HepG2 (cell line): ENCODE data around the gene PRKN. TPM values are rescaled to one million over a fixed set of nuclear protein-coding genes. Genes with fewer than 3 reads are reported as not detected.

Experiments used
- ATAC-seq: fragments of 200-7000 bp; cut with Tn5 transposase; 3 replicates; pipeline ENCODE4 v1.9.1; 2020; ENCODE audit warnings: mild to moderate bottlenecking, moderate library complexity
- BruUV-seq: library from RNA; stranded (reverse); fragments of 400-500 nt; replicated peaks from 2 replicates; lab custom pipeline; 2021; lab: Mats Ljungman, UMichigan
- CTCF ChIA-PET: fragments of 300-600 bp; formaldehyde crosslinking; extraction: SDS; loops from one replicate; lab custom pipeline; 2021; ENCODE audit warnings: low total read pairs, inconsistent platforms, low intra/inter-chr PET ratio; lab: Yijun Ruan, JAX
- POLR2A ChIA-PET: fragments of 350-600 bp; sonication (Branson Sonifier 250); formaldehyde crosslinking; loops from one replicate; lab custom pipeline; 2020; ENCODE audit warnings: antibody characterized with exemption, inconsistent platforms; lab: Yijun Ruan, JAX
- DNase-seq: peaks from one replicate; pipeline ENCODE4 v3.0.0-alpha.2; 2015; ENCODE audit warnings: low spot score
- FAIRE-seq: peaks from 3 replicates; lab custom pipeline; 2011; peaks lifted over from hg19 to GRCh38; lab: Jason Lieb, UNC
- H2AFZ ChIP-seq: one replicate; pipeline ENCODE4 v1.6.1; 2011; ENCODE audit warnings: low read length, inconsistent platforms
- H3K27ac ChIP-seq: fragments of 300-600 bp; 3 replicates; pipeline ENCODE4 v1.8.0; 2011; ENCODE audit warnings: mixed run types, mild to moderate bottlenecking, mixed read lengths, low read length, inconsistent platforms; ENCODE audit not compliant: insufficient read depth; ENCODE audit errors: extremely low read length
- H3K27me3 ChIP-seq, 2 experiments: fragments of 200-600 bp in 1 of 2; 2 replicates in 1 of 2; 3 replicates in 1 of 2; pipeline versions ENCODE4 v1.6.0 to v1.8.0; 2011; ENCODE audit warnings: low read length in 2 of 2, mild to moderate bottlenecking in 2 of 2, moderate library complexity in 2 of 2, inconsistent platforms in 1 of 2; ENCODE audit not compliant: insufficient read depth in 2 of 2, control insufficient read depth in 1 of 2
- H3K36me3 ChIP-seq, 2 experiments: fragments of 200-600 bp in 1 of 2; replicated peaks in 1 of 2; 2 replicates in 1 of 2; 3 replicates in 1 of 2; pipeline versions ENCODE4 v1.5.1 to v1.8.0; 2011; ENCODE audit warnings: low read length in 2 of 2, inconsistent platforms in 1 of 2; ENCODE audit not compliant: insufficient read depth in 2 of 2, control insufficient read depth in 1 of 2
- H3K4me1 ChIP-seq: 2 replicates; pipeline ENCODE4 v1.5.1; 2012; ENCODE audit warnings: low read length, inconsistent platforms; ENCODE audit not compliant: insufficient read depth
- H3K4me2 ChIP-seq: 2 replicates; pipeline ENCODE4 v1.6.0; 2011; ENCODE audit warnings: low read depth, low read length, inconsistent platforms
- H3K4me3 ChIP-seq, 3 experiments: fragments of 200-600 bp in 1 of 3; sonication (generic), shearing (Covaris generic) in 1 of 3; replicated peaks in 1 of 3; 2 replicates each; pipeline ENCODE4 v1.5.1; 2011 to 2016; ENCODE audit warnings: low read length in 3 of 3, inconsistent platforms in 2 of 3, low read depth in 2 of 3, mild to moderate bottlenecking in 2 of 3, control low read depth in 1 of 3, mixed read lengths in 1 of 3; ENCODE audit not compliant: insufficient read depth in 1 of 3
- H3K79me2 ChIP-seq: one replicate; pipeline ENCODE4 v1.6.1; 2011; ENCODE audit warnings: low read length, inconsistent platforms; ENCODE audit not compliant: insufficient read depth
- H3K9ac ChIP-seq: 2 replicates; pipeline ENCODE4 v1.6.0; 2011; ENCODE audit warnings: mild to moderate bottlenecking, low read depth, low read length, inconsistent platforms; ENCODE audit not compliant: insufficient read depth
- H3K9me3 ChIP-seq: 2 replicates; pipeline ENCODE4 v1.5.1; 2012; ENCODE audit warnings: mild to moderate bottlenecking, low read length
- H4K20me1 ChIP-seq: 2 replicates; pipeline ENCODE4 v1.6.0; 2011; ENCODE audit warnings: inconsistent platforms, mild to moderate bottlenecking, low read length, moderate library complexity; ENCODE audit not compliant: insufficient read depth
- EED ChIP-seq: sonication (generic); formaldehyde crosslinking; IDR thresholded peaks from 2 replicates; pipeline ENCODE4 v1.5.0; 2020; ENCODE audit warnings: mild to moderate bottlenecking, missing genetic modification reagents
- HMG20A ChIP-seq: IDR thresholded peaks from 2 replicates; pipeline ENCODE4 v1.6.1; 2016; ENCODE audit warnings: borderline replicate concordance
- NCOA1 ChIP-seq: sonication (generic); formaldehyde crosslinking; IDR thresholded peaks from 2 replicates; pipeline ENCODE4 v1.9.0; 2021; ENCODE audit warnings: missing genetic modification reagents
- RBM22 ChIP-seq: fragments of 200-400 bp; formaldehyde crosslinking; optimal IDR thresholded peaks from 2 replicates; pipeline ENCODE3; 2017; ENCODE audit warnings: mild to moderate bottlenecking, low read length, moderate library complexity
- SKIL ChIP-seq: sonication (generic); formaldehyde crosslinking; IDR thresholded peaks from 2 replicates; pipeline ENCODE4 v1.8.0; 2022; ENCODE audit warnings: missing genetic modification reagents, mild to moderate bottlenecking, moderate library complexity, borderline replicate concordance
- SRF ChIP-seq: IDR thresholded peaks from 2 replicates; pipeline ENCODE4 v1.6.1; 2011; ENCODE audit warnings: mild to moderate bottlenecking, low read depth, low read length, moderate library complexity
- ZBTB42 ChIP-seq: sonication (generic); formaldehyde crosslinking; IDR thresholded peaks from 2 replicates; pipeline ENCODE4 v1.5.0; 2020; ENCODE audit warnings: mild to moderate bottlenecking, missing genetic modification reagents
- ZFP36L1 ChIP-seq: sonication (generic); formaldehyde crosslinking; IDR thresholded peaks from 2 replicates; pipeline ENCODE4 v1.8.0; 2022; ENCODE audit warnings: mild to moderate bottlenecking, missing genetic modification reagents, moderate library complexity
- ZNF282 ChIP-seq: fragments of 450-650 bp; IDR thresholded peaks from 2 replicates; pipeline ENCODE4 v1.6.1; 2018; ENCODE audit not compliant: partially characterized antibody
- ZNF318 ChIP-seq: sonication (generic); formaldehyde crosslinking; IDR thresholded peaks from 2 replicates; pipeline ENCODE4 v1.4.0; 2020; ENCODE audit warnings: mild to moderate bottlenecking, missing genetic modification reagents
- ZNF331 ChIP-seq: sonication (generic); formaldehyde crosslinking; IDR thresholded peaks from 2 replicates; pipeline ENCODE4 v1.4.0; 2020; ENCODE audit warnings: missing genetic modification reagents
- WGBS: methylation state at CpG from one replicate; pipeline ENCODE4 v1.1.6; 2017; ENCODE audit warnings: low lambda C conversion rate; 5-methylcytosine and 5-hydroxymethylcytosine counted together
- in situ Hi-C: cut with HindIII; loops from 2 replicates; pipeline ENCODE4 v1.10.0; 2017; ENCODE audit warnings: low pct_unique_long_range_greater_than_20kb; ENCODE audit not compliant: extremely low pct_ligation_motif_present
- intact Hi-C: fragments of 100-400 bp; cut with micrococcal nuclease; formaldehyde crosslinking; loops from one replicate; pipeline ENCODE4 v1.10.0; 2022; ENCODE audit not compliant: unreplicated experiment
- polyA plus RNA-seq, 8 experiments: library from polyadenylated mRNA; depleted of rRNA in 3 of 8; stranded (reverse) in 7 of 8; unstranded in 1 of 8; fragments of >200 nt; fragmentation: Illumina TruSeq in 4 of 8; extraction: Trizol in 4 of 8; gene quantifications; 2 replicates each; pipeline versions ENCODE4 v1.2.1 to v1.2.3, GENCODE V29; 2011 to 2016; ENCODE audit warnings: low read depth in 4 of 8, missing spikeins in 1 of 8, mixed read lengths in 1 of 8; ENCODE audit not compliant: insufficient read depth in 1 of 8
- total RNA-seq, 5 experiments: library from RNA; depleted of rRNA; stranded (reverse); fragments of >200 nt; fragmentation: Illumina TruSeq; extraction: Trizol; gene quantifications; 2 replicates each; pipeline ENCODE4 v1.2.3, GENCODE V29; 2016; ENCODE audit warnings: low read depth in 1 of 5
- TF ChIP-seq, protein P1 (sequence below): sonication (generic); formaldehyde crosslinking; IDR thresholded peaks from 2 replicates; pipeline ENCODE4 v1.4.0; 2020; ENCODE audit warnings: low read depth, mild to moderate bottlenecking, missing genetic modification reagents

The PRKN gene
- total and polyA plus RNA-seq, 2 of the 13 experiments (the other 11 are each of a cell fraction or from before 2014, with no cell fraction given): 0.31 to 0.44 TPM

DNA sequence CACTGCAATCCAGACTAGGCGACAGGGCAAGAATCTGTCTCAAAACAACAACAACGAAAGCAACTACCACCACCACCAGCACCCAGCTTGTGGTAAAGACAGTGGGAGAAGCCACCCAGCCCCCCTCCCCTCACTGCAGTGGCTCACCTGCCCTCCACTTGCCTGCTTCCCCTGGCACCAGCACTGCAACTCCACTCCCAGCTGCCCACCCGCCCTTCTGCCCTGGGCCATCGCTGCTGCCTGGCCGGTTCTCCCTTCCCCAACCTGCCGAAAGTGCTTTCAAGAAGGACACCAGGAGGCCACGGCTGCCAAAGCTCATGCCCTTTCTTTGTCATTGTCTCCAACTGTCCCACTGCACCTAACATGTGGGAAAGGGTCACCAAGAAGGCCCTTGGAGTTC lies 1359.1 kb downstream of the PRKN start:
- no peaks in the 10 kb centered on the region for H3K36me3 ChIP-seq
- in situ Hi-C loops (loop anchor here (25.0 kb wide), 1 partner anchor 631 kb away; no protein-coding TSS in a partner anchor), intact Hi-C loops (no loop called here)
- H3K4me2 ChIP-seq: no peak overlapping the region
- H4K20me1 ChIP-seq: no peaks in the 10 kb centered on the region
- 71% methylated on average over 7 of the region's 7 CpGs for WGBS
- no peak overlapping the region for H2AFZ ChIP-seq
- H3K27ac ChIP-seq: no peak overlapping the region
- H3K79me2 ChIP-seq: no peaks in the 10 kb centered on the region
- H3K9me3 ChIP-seq: peaks cover 4% of the 10 kb centered on the region
- ChIA-PET CTCF (no interaction called here), POLR2A (no interaction called here)
- DNase-seq (no peak), ATAC-seq (no peak), FAIRE-seq (no peak)
- peaks cover 7% of the 10 kb centered on the region for H3K4me1 ChIP-seq
- H3K9ac ChIP-seq: no peak overlapping the region
- no TSS peak for BruUV-seq
- no peak overlapping the region for H3K4me3 ChIP-seq
- H3K27me3 ChIP-seq: 0 out of 5 replicates have a peak, but pooled peaks cover 0 to 4% of the 10 kb centered on the region in 2 experiments
- TF ChIP-seq HMG20A (no peak), ZBTB42 (CRISPR knock-in tag) (no peak), ZNF331 (no peak), EED (CRISPR knock-in tag) (no peak), RBM22 (no peak), SRF (no peak), NCOA1 (CRISPR knock-in tag) (no peak), ZNF318 (CRISPR knock-in tag) (no peak), ZNF282 (no peak), ZFP36L1 (CRISPR knock-in tag) (no peak), SKIL (CRISPR knock-in tag) (no peak)
- TF ChIP-seq, protein P1, sequence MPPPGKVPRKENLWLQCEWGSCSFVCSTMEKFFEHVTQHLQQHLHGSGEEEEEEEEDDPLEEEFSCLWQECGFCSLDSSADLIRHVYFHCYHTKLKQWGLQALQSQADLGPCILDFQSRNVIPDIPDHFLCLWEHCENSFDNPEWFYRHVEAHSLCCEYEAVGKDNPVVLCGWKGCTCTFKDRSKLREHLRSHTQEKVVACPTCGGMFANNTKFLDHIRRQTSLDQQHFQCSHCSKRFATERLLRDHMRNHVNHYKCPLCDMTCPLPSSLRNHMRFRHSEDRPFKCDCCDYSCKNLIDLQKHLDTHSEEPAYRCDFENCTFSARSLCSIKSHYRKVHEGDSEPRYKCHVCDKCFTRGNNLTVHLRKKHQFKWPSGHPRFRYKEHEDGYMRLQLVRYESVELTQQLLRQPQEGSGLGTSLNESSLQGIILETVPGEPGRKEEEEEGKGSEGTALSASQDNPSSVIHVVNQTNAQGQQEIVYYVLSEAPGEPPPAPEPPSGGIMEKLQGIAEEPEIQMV (CRISPR knock-in tag): no peak
